NCI-H226 (cell line): ENCODE measurements around the gene CCDC148.
A peak's percentile ranks its signal among the peaks of the same experiment; 100 is the strongest.
"Not testable (repeated sequence)": the region's sequence is repeated elsewhere in the genome, so short reads cannot be mapped to it uniquely, and the experiment has no call there.

Source experiments
- DNase-seq: peaks from one replicate; pipeline ENCODE4 v3.0.0-alpha.2; 2015

CCDC148 gene

DNA sequence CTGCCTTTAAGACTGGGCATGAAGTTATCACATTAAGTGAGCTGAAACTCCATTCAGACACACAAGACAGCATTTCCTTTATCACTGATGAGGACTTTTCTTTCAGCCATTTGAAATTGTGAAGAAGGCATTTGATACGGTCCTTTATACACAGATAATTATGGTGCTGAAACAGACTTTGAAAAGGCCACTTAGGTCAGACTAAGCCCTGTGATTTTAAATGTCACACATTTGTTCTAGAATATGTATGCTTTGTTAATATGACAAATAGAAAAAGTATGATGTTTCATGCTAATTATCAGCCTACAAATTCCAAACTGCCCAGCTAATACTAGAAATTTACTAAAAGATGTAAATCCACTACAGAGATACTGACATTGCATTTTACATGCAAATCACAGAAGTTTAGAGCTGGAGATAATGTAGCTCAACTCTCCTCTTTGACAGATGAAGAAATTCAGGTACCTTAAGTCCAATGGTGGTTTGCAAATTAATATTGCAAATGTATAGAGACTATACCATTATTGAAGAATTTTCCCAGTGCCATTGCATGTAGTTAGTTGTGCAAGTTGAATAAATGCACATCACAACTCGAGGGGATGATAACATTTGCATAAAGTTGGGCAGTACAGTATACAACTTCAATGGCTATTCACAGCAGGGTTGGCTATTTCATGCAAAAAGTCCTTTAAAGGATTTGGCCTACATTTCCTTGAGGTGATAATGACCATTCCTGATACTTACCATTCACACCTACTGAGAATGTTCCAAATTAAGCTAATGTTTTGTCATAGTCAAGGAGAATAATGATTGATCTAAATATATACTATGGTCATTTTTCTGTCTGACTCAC is 179.7 kb downstream of the CCDC148 start:
- DNase-seq, result no peak

DNA sequence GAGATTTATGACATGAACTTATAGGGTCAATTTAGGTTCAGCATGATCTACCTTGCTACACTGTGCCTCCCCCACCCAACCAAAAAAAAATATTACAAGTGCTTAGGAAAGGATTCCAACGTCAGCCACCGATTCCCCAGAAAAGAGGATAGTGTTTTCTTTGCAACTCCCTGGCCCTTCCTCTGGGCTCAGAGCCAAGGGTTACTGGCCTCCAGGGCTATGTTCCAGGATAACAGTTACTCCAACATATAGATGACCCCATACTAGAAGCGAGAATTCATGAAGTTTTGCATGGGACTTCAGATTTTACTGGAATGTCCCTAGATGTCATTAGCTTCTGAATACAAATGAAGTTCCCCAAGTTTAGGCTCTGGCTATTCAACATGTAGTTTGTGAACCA is 182.8 kb downstream of the CCDC148 start:
- no peak for DNase-seq

DNA sequence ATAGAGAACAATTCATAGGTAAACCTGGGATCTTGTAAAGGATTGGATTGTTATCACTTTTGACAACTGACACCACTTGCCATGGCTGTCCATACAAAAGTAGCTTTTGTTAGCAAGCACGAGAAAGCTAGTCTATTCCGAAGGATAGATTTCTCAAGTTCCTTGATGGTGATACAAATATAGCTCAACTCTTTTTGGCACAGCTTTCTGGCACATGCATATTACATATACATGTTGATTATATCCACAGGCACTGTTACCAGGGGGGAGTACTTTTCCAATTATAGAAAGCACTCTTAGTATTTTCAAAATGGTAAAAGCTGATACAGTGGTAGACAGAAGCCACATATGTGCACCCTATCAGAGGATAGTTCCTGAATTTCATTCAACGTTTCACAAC is 186.0 kb downstream of the CCDC148 start:
- DNase-seq, result no peak

DNA sequence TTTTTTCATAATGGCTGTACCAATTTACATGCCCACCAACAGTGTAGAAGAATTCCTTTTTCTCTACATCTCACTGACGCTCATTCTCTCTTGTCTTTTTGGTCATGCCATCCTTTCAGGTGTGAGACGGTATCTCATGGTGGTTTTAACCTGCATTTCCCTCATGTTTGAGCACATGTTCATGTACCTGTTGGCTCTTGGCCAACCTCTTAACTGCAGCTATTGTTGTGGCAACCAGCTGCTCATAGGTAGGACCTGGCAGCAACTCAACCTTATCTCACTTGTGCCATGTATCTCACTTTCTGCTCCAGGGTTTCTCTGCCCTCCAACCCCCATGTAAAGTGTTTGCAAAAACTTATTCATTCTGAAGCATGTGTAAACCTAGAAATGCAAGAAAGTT is 187.4 kb downstream of the CCDC148 start:
- DNase-seq, result no peak

DNA sequence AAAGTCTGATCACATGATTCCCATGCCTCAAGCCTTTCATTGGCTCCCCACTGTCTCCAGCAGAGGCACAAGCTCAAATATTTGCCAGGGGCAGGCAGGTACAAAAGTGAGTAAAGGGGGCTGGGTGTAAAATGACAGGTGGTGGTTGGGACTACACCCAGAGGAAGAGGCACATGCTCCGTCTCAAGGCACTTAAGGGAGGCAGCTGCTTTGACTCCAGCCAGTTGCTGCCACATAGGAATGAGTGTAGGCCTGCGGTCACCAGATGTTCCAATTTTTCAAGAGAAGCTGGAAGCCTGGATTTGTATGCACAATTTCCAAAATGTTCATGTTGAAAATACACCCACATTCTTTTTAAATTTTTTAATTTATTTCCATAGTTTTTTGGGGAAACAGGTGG is 190.4 kb downstream of the CCDC148 start:
- DNase-seq, result no peak

DNA sequence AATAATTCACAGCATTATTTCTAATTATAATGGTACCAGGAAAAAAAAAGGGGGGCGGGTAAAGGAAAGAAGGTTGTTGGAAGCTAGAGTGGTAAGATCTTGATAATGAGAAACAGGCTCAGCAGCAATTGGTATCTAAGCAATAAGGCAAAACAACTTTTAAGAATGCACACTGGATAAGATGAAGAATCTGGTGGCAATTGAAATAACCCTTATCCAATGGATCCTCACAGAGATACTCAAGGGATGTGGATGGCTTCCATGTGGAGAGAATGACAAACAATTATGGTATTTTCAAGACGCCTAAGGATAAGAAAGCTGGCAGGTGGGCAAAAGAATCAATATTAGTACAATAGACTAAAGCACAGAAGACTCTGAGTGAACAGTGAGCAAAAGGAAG is 201.3 kb downstream of the CCDC148 start:
- no peak for DNase-seq

DNA sequence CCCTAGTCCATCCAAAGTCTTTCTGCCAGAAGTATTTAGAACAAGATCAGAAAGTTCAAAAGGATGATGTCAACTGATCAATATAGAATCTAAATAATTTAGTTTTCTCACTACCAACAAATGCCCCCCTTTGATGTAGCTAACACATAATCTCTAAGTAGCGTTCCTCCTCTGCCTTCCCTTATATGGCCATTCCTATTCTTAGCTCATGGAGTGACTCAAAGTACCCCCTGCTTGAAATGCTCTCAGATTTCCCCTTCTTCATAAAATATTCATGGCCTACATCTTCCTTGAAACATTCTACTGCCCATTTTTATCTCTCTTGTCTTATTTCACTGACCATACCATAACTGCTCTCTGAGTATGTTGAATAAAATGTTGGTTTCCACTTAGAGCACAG is 203.4 kb downstream of the CCDC148 start:
- DNase-seq, result no peak

DNA sequence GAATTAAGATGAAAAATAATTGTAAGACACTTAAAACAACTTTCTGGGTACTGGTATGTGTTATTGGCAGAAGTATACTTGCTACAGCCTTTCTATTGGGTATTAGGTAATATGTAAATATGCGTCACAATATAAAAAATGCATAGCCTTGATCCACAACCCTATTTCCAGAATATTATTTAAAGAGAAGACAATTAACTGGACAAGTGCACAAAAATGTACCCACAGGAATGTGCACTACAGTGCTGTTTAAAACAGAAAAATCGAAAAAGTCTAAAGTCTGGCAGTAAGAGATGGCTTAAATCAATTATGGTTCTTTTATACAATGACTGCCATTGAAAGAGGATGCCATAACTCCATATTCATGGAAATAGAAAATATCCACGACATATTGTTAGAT is 205.2 kb downstream of the CCDC148 start:
- DNase-seq, result no peak

DNA sequence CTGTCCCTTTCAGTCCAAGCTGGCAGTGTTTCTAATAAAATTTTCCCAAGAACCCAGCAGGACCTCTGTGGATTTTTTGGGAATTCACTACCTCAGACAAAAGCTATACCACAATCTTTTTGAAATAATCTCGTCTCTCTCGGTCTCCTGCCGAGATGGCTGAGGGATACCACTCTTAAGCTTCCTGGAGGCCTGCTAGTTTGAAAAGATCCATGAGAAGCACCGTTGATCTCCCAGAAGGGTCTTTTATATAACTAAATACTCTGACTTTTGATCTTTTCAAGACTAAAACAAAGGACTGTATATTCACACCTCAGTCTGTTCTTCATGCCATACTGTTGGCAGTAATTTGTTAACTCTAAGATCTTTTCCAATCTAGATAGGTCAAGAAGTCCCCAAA is 213.2 kb downstream of the CCDC148 start:
- no peak for DNase-seq

DNA sequence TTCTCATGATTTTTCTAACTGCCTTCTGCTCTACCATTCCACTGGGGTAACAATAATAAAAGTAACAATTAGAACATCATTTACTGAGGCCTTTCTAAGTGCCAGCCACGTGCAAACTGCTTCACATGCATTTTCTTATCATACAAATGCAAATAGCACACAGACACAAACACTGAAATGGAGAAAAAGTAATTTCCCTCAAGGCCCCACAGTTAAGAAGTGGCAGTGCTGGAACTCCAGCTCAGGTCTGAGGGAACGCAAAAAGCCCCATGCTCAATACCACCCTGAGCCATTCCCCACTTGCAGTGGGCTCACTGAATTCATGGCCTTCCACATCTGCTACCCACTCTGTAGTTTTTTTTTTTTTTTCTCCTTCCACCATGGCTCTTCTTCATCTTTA is 214.3 kb downstream of the CCDC148 start:
- no peak for DNase-seq

DNA sequence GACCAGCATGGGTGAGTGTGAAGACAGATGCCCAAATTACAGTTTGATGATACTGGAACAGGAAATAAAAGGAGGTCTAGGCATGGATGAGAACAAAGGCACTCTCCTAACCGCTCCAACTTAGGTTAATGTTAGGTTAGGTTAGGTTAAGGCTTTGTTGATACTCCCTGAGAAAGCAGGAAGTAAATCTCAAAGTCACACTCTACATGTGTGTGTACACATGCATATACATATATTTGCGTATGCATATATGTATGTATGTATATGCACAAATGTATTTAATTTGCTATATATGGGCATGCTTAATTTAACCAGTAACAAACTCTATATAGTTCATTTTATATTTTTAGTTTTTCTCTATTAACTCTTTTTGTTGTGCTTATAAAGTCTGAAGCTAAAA is 215.6 kb downstream of the CCDC148 start:
- DNase-seq, result no peak

DNA sequence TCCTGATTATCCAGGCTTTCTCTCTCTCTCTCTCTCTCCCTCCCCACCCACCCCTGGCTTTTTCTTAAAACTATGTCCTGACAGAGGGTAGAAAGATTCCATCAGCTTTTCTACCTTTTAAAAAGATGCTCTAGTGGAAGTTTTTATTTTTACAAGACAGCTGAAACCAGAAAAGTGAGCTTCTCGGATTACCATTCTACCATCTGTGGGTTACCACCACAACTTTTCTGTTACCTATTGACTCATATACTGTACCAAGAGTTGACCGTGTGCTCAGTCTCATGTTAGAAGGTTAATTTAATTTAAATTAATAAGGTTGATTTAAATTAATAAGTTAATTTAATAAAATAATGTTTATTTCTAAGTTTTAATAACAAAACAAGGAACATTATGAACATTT is 217.3 kb downstream of the CCDC148 start:
- no peak for DNase-seq

DNA sequence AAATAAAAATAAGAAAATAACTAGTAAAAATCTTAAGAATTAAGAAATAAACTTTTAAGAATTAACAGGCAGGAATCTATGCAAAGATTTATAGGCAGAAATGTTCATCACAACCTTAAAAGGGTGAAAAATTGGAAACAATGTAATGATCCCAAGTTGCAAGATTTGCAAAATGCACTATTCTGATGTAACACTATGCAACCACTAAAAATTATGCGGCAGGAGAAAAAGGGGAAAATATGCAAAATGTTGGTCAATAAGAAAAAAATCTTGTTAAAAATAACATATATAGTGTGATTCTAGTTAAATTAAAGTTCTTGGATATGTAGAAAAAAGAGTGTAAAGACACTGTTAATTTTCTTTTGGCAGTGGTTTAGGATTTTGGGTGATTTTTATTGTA is 222.1 kb downstream of the CCDC148 start:
- DNase-seq, result no peak

DNA sequence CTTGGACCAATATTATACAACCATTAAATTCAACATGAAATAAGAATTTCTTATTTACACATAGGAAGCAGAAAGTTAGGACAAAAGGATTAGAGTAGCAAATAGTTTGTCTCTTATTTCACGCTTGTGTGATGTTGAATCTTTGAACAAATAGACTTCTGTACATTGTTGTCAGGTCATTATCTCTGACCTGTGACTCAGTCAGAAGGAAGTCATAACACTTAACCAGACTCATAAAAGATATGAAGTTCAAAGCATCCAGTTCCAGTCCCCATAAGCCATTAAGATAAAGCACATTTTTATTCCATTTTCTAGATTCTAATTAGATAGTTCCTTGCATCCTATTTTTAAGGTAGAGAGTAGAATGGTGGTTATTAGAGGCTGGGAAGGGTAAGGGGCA is 224.1 kb downstream of the CCDC148 start:
- DNase-seq, result peak; percentile 12

DNA sequence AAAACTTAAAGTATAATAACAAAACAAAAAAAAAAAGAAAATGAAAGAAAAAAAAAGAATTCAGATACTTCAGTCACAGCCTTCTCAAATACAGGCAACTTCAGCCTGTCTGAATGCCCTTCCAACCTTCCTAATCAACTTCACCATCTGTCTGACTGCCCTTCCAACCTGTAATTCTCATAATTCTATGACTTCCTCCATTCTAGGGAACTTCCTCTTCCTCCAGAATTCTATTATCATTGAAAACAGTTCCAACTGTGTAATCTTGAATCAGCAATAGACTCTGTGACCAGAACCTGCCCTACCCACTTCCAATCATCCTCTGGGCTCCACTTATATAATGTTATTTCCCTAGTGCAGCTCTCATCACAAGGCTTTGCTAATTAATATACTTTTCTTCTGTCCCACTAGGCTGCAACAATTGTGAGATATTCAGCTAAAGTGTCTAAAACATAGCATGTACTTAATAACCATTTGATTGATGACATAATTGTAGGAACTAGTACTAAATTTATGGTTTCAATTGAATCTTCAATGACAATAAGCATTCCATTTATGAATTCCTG is 227.5 kb downstream of the CCDC148 start:
- no peak for DNase-seq

DNA sequence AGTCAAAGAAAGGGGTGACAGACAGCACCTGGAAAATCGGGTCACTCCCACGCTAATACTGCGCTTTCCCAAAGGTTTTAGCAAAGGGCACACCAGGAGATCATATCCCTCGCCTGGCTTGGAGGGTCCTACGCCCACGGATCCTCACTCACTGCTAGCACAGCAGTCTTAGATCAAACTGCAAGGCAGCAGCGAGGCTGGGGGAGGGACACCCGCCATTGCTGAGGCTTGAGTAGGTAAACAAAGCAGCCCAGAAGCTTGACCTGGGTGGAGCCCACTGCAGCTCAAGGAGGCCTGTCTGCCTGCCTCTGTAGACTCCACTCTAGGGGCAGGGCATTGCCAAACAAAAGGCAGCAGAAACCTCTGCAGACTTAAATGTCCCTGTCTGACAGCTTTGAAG is 233.5 kb downstream of the CCDC148 start:
- not testable (repeated sequence) for DNase-seq

DNA sequence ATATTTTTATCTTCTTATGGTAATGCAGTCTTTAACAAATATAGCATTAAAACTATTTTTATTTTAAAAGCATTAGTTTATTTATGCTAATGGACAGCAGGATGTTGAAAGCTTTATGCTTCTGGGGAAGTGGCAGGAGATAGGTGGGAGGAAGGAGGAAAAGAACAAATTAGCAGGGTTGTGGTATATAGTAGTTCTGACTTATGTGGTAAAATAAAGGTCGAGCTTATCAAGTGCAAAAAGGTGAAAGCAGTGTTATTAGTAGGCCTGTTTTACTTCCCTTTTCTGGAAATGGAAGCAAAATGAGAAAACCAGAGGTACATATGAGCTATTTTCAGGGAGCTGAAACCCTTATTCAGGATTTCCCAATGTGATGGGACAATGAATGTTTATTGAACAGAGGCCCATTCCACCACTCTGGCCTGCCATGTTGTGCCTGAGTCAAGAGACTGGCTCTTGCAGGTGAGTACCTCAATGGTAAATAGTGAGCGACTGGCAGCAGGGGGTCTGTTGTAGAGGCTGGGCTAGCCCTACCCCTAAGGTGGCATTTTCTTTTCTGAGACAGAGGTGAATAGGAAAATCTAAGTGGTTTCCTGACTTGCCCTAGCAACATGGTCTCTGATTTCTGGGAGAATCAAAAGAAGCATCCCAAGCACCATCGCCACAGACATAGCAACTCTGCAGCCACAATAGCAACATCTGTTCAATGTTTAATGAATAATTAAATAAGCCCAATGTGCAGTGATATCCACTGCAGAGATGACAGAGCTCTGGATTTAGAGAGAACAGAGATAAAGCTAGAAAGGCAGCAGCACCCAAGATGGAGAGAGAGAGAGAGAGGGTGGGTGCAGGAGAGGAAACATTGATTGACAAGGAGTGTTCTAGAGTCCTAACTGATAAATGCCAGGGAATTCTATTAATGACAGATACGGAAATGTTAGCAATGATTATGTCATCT is 235.2 kb downstream of the CCDC148 start:
- no peak for DNase-seq

DNA sequence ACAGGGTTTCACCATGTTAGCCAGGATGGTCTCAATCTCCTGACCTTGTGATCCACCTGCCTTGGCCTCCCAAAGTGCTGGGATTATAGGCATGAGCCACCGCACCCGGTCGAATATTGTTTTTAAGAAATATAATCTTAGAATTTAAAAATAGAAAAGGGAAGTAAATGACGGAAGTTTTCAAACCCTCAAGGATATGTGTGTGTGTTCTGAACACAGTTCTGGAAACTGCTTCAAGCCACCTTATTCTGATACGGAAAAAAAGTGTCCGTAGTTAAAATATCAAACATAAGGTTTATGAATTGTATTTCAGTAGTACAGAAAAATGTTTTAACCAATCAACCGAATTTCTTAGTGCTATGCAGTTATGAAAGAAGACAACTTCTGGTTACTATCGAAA is 239.0 kb downstream of the CCDC148 start:
- no peak for DNase-seq

DNA sequence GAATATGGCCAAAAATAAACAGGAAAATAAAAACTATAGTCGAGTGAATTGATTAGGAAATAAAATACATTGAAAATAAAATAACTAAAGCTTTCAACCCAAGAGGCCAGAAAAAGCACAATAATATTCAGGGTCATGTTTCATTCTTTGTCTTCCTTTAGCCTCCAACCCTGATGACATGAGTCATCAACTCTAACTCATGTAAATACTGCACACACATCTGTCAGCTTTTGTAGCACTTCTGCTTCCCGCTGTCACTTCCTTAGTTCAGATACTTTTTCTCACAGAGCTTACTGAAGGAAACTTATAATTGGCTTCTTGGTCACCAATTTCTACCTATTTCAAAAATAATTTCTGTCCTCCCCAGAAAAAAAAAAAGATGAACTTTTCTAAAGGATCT is 242.1 kb downstream of the CCDC148 start:
- DNase-seq, result peak; percentile 41

DNA sequence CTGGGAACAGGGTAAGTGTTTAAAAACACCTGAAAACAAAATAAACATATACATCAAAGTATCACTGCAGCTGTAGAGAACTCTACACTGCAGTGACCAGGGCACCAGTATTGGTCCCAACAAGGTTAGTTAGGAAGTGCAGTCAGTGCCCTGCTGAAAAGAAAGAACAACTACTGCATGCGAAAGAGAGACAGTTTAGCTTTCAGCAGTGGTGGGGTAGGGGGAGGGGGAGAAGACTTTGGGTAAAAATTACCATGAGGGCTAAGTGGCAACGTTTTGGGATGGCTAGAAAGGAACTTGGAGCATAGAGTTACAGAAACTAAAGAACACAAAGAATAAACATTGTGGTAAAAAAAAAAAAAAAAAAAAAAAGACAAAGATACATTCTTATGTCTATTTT is 242.8 kb downstream of the CCDC148 start:
- DNase-seq, result no peak

DNA sequence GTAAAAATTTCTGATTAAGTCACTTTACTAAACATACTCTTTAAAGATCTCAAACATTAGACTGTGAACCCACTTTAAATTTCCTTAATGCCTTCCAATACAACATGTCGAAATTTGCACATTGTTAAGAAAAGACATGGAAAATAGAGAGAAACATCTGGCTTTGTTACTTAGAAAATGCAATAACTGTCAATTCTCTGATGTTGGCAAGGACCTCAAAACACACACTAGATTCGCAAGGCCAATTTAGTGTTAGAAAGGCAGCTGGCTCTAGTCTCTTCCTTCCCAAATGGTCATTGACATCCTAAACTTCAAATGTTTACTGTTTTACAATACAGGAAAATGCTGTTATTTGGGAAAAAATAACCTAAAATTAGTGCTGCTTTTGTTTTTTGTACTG is 244.3 kb downstream of the CCDC148 start:
- no peak for DNase-seq

DNA sequence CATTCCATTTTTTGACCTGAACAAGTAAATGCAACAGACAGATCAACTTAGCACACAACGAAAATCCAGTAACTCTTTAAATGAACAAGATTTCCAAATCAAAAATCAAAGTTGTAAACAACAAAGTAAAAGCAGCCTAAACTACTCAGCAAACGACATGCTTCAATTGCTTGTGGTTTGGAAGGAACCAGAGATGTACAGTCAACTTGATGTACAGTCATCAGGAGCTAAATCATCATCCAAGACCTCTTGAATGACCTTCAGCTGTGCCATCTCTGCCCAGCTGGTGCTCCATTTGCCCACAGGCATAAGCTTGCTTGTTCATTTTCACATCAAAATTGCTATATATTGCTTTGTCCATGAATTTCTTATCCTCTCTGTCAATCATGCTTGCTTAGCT is 245.1 kb downstream of the CCDC148 start:
- DNase-seq, result no peak

DNA sequence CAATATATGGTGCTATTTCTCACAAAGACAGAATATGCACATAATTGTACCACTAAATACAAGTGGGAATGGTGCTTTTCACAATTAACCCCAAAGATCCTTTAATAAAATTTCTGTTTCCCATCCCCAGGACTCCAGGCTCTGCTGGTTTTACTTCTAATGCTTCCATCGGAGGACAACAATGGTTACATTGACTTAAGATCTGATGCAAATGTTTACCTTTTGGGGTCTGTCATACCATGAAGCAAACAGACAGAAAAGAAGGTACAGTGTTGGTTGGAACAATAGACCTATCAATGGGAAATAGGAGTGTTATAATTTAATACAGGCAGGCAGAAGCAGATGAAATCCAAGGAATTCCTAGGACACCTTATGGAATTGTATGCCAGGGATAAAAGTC is 249.2 kb downstream of the CCDC148 start:
- DNase-seq, result no peak

DNA sequence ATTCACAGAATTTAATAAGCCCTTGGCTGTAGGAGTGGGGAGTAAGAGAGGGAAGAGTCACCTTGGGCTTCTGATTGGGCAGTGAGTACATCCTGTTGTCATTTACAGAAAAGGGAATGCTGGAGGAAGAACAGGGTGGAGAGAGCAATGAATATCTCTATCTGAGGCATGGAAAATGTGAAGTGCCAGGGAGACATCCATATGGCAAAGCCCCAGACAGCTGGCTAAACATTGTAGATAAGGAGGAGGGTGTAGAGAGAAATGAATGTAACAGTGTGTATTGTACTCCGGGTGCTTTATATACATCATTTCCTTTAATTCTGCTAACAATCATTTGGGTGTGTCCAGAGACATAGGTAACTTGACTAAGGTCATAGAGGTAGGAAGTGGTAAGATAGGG is 251.3 kb downstream of the CCDC148 start:
- DNase-seq, result peak; percentile 36
